IPS-15b (cell line): ENCODE measurements around the gene TINCR.

Source experiments
- H3K27me3 ChIP-seq: one replicate; pipeline ENCODE4 v1.6.1; 2013; ENCODE audit warnings: low read length; ENCODE audit not compliant: control insufficient read depth, insufficient read depth
- H3K36me3 ChIP-seq: one replicate; pipeline ENCODE4 v1.6.1; 2013; ENCODE audit warnings: low read length; ENCODE audit not compliant: control insufficient read depth, insufficient read depth
- H3K4me1 ChIP-seq: one replicate; pipeline ENCODE4 v1.6.1; 2013; ENCODE audit warnings: mild to moderate bottlenecking, low read length; ENCODE audit not compliant: control insufficient read depth, insufficient read depth
- H3K4me3 ChIP-seq: one replicate; pipeline ENCODE4 v1.5.1; 2013; ENCODE audit warnings: low read depth, low read length
- H3K9ac ChIP-seq: one replicate; pipeline ENCODE4 v1.6.1; 2013; ENCODE audit warnings: low read depth, mild to moderate bottlenecking, low read length
- H3K9me3 ChIP-seq: one replicate; pipeline ENCODE4 v1.6.1; 2013; ENCODE audit warnings: mild to moderate bottlenecking, low read length; ENCODE audit not compliant: control insufficient read depth, insufficient read depth

TINCR gene

GRCh38 chr19:5524081-5524480 is 43.7 kb downstream of the TINCR start:
- no peak overlapping the region for H3K4me3 ChIP-seq
- no peak overlapping the region for H3K9ac ChIP-seq
- H3K27me3 ChIP-seq = no peaks in the 10 kb centered on the region
- H3K36me3 ChIP-seq = no peaks in the 10 kb centered on the region
- no peaks in the 10 kb centered on the region for H3K9me3 ChIP-seq
- peaks cover 3% of the 10 kb centered on the region for H3K4me1 ChIP-seq

GRCh38 chr19:5522106-5522505 is 45.6 kb downstream of the TINCR start:
- Histone ChIP-seq H3K9me3 (no peaks in the 10 kb centered on the region), H3K36me3 (no peaks in the 10 kb centered on the region), H3K4me3 (no peak overlapping the region), H3K27me3 (no peaks in the 10 kb centered on the region), H3K4me1 (peaks cover 3% of the 10 kb centered on the region), H3K9ac (no peak overlapping the region)

- no peak overlapping the region for H3K4me3 ChIP-seq
- H3K27me3 ChIP-seq = peaks cover 2% of the 10 kb centered on the region
- no peaks in the 10 kb centered on the region for H3K36me3 ChIP-seq
- no peak overlapping the region for H3K9ac ChIP-seq
- peaks cover 3% of the 10 kb centered on the region for H3K4me1 ChIP-seq
- H3K9me3 ChIP-seq = no peaks in the 10 kb centered on the region
These were observed 47.3 kb downstream of the TINCR start for GRCh38 chr19:5520501-5520900.

GRCh38 chr19:5519076-5519475 is 48.7 kb downstream of the TINCR start:
- no peak overlapping the region for H3K9ac ChIP-seq
- no peaks in the 10 kb centered on the region for H3K9me3 ChIP-seq
- H3K4me3 ChIP-seq = no peak overlapping the region
- peaks cover 2% of the 10 kb centered on the region for H3K27me3 ChIP-seq
- H3K4me1 ChIP-seq = peaks cover 3% of the 10 kb centered on the region
- H3K36me3 ChIP-seq = no peaks in the 10 kb centered on the region

- H3K4me1 ChIP-seq = no peaks in the 10 kb centered on the region
- H3K27me3 ChIP-seq = peaks cover 2% of the 10 kb centered on the region
- H3K9ac ChIP-seq = no peak overlapping the region
- no peaks in the 10 kb centered on the region for H3K36me3 ChIP-seq
- H3K4me3 ChIP-seq = no peak overlapping the region
- H3K9me3 ChIP-seq = no peaks in the 10 kb centered on the region
These were observed 52.0 kb downstream of the TINCR start for GRCh38 chr19:5515737-5516136.

- Histone ChIP-seq H3K27me3 (peaks cover 2% of the 10 kb centered on the region), H3K9me3 (no peaks in the 10 kb centered on the region), H3K4me1 (no peaks in the 10 kb centered on the region), H3K36me3 (no peaks in the 10 kb centered on the region), H3K4me3 (no peak overlapping the region), H3K9ac (no peak overlapping the region)
These were observed 53.8 kb downstream of the TINCR start for GRCh38 chr19:5514001-5514400.

GRCh38 chr19:5512715-5513114 is 55.0 kb downstream of the TINCR start:
- H3K4me3 ChIP-seq = no peak overlapping the region
- H3K9ac ChIP-seq = no peak overlapping the region
- H3K27me3 ChIP-seq = peaks cover 2% of the 10 kb centered on the region
- no peaks in the 10 kb centered on the region for H3K9me3 ChIP-seq
- H3K36me3 ChIP-seq = no peaks in the 10 kb centered on the region
- no peaks in the 10 kb centered on the region for H3K4me1 ChIP-seq
